DMS53 treated with DMSO at 0.1 percent for 48 hours (cell line): ENCODE measurements around the gene NINJ1.
"Not testable (repeated sequence)": the region's sequence is repeated elsewhere in the genome, so short reads cannot be mapped to it uniquely, and the experiment has no call there.

Experiments used
- DNase-seq: peaks from one replicate; lab custom pipeline; 2025; ENCODE audit not compliant: unreplicated experiment; lab: John Stamatoyannopoulos, UW

The NINJ1 gene

DNA sequence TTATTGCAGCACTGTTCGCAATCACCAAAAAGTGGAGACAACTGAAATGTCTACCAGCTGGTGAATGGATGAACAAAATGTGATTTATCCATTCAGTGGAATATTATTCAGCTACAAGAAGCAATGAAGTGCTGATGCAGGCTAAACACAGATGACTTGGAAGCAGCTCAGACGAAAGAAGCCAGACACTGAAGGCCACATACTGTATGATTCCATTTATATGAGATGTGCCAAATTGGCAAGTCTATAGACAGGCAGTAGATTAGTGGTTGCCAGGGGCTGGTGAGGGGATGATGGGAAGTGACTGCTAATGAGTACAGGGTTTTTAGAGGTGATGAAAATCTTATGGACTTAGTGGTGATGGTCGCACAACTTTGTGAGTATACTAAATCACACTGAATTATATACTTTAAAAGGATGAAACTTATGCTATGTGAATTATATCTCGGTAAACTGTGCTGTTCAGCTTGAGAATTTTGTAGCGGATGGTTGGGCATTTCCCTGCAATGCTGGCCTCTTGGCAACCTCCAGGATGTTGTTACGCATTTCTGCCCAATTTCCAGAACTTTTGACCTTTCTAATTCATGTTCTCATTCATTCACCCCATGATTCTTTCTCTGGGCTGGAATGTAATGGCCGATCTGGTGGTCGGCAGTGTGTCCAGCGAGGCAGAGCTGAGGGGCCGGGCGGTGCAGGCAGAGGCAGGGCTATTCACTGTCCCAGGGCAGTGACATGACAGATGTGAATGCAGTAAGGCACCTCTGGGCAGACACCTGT lies 27.9 kb upstream of the NINJ1 start:
- DNase-seq = no peak

DNA sequence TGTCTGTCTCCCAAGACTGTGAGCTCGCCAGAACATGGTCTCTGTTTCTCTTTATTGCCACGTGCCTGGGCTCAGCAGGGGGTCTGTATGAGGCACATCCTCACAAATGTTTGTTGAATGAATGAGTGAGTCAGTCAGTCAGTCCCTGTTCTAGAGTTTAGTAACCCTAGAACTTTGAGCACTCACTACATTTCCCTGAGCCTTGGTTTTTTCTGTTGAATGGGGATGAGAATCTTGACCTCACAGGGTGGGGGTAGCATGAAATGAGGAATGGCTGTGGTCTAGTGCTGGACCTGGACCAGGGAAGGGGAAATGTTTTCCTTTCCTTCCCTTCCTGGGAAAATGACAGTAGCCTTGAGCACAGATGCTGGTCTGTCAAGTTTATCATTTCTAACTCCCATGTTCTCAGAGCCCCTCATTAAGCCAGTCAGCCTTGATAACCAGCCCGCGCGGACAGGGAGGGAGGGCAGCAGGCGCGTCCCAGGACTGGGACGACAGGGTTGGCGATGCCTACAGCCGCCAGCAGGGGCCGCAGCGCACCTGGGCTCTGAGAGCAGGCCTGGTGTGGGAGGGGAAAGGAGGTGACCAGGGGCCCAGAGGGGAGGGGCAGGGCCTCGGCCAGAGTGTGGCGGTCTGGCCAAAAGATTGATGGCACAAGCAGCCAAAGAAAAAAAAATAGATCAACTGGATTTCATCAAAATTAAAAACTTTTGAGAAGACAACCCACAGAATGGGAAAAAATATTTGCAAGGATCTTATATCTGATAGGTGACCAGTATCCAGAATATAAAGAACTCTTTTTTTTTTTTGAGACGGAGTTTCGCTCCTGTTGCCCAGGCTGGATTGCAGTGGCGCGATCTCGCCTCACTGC lies 25.8 kb upstream of the NINJ1 start:
- peak; percentile 74 for DNase-seq

DNA sequence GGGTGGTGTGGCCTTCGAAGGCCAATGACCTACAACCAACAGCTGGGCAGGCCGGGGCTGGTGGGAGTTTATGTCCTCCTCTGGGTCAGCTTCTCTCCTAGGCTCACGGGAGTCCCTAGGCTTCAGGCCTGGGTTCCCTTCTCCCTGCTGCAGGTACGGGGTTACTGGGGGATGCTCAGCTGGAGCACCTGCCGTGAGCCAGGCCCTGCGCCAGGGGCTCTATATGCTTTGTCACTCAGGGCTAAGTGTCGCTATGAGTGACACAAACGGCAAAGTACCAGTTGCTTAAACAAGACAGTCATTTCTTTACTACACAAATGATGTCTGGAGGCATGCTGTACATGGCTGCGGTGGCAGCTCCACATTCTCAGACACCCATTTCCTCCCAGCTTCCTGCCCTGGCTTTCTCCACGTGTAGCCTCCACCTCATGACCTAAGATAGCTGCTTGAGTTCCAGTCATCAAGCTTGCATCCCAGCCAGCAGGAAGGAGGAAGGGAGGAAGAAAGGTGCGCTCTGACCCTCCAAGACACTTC lies 22.5 kb upstream of the NINJ1 start:
- DNase-seq = no peak

DNA sequence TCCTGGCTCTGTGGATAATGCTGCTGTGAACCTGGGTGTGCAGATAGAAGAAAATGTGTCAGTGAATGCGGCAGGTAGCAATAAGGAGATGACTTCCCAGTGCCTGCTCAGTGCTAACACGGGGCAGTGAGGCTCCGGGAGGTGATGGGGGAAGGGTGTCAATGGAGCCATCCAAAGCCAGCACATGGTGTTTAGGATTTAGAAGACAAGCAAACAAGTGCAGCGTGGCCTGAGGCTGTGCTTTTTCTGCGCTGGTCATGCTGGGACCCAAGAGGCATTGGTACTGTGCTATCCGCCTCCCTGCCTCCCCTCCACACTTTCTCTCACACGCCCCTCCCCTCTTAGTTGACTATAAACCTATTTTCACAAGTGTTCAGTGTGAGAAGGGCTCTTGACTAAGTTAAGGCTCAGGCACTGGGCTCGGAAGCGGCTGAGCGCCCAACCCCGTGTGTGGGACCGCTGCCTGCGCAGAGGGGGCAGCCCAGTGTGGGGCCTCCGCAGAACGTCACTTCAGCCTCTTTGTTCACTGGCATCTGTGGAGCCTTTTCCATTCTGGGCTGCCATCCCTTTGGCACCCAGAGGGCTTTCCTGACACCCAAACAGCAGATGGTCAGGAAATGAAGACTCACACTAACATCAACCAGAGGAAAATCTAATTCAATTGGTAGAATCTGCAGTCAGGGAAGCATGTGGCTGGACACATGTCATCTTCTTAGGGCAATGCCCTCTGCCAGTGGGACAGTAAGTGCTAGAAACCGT lies 21.8 kb upstream of the NINJ1 start:
- DNase-seq = no peak

GRCh38 chr9:93154293-93154903 lies 20.3 kb upstream of the NINJ1 start:
- peak; percentile 13 for DNase-seq

GRCh38 chr9:93151097-93151784 lies 17.2 kb upstream of the NINJ1 start:
- DNase-seq = no peak

- DNase-seq = no peak
Observed at GRCh38 chr9:93149361-93149760, 15.3 kb upstream of the NINJ1 start.

DNA sequence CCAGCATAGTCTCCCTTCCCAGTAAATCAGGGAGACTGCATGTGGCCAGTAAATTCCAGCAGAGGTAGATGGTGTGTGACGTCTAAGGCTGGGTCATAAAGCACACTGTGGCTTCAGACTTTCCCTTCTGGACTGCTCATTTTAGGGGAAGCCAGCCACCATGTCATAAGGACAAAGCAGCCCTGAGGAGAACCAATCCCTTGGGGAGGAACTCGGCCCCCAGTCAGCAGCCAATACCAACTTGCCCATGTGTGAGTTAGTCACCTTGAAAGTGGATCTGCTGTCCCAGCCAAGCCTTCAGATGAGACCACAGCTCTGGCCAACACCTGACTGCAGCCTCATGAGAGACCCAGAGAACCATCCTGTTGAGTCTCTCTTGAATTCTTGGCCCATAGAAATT lies 14.7 kb upstream of the NINJ1 start:
- DNase-seq = no peak

DNA sequence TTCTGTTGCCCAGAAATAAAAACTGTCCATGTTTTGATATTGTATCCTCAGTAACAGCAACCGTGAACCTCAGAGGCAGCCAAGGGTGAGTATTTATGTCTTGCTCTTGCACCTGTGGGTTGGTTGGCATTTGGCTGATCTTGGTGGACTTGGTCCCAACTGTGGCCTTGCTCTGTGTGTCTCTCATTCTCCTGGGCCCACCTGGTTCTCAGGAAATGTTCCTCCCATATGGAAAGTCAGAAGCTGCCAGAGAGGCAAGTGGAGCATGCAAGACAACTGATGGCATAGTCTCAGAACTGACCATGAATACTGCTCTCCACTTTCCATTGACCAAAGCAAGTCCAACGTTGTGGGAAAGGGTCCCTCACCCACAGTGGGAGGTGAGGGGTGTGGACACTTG lies 13.6 kb upstream of the NINJ1 start:
- no peak for DNase-seq

- DNase-seq = not testable (repeated sequence)
Observed at GRCh38 chr9:93146696-93147095, 12.6 kb upstream of the NINJ1 start.

DNA sequence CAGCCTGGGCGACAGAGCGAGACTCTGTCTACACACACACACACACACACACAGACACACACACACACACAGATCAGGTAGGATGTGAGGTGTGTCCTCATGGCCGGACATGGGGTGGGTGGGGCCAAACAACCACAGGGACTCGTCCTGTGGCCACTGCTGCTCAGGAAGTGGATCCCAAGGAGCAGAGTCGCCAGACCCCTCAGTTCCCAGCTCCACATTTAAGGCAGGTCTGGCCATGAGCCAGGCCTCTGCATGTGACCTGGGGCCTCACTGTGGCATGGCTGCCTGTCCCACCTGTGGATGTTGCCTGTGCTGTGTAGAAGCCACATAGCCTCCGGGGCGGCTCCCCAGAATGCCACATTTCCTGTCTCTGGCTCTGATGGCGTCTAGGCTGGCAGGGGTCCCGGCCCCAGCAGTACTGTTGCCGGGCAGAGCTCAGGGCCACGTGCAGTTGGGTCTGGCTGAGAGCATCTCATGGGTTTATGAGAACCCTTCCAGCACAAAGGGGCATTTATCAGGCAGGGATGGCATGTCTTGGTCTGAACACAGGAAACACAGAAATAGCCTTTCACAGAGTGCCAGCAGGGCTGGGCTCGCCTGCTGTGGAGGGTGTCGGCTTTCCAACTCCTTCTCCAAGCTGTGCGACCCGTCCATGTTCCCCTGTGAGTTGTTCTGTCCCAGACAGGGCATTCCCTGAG lies 9.9 kb upstream of the NINJ1 start:
- DNase-seq = no peak

DNA sequence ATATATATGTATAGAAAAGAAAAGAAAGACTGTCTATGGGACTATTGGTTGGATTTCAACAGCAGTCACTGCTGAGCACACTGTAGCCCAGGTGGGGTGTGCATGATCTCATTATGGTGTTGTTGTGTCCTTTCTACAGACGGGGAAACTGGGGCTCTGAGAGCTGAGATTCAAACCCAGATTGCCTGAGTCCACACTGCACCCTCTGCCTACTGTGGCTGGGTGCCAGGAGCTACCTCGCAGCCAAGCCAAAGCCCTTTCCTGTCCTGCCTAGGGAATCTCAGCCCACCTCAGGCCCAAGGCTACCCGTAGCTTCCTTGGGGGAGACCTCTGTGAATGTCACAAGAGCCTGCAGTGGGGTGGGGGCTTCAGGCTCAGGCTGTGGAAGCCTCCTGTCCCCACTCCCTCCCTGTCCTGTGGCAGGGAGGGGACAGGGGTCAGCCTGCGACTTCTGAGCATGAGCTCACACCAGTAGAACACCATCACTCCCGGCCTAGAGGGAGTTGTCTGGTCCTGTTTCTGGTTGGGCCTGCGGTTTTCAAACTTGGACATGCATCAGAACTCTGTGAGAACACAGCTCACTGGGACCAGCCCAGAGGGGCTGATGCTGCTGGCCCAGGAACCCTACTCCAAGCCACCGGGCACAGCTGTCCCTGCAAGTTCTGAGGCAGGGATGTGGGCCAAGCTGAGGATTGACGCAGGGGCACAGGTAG lies 7.9 kb upstream of the NINJ1 start:
- DNase-seq = no peak

GRCh38 chr9:93139365-93140182 lies 5.5 kb upstream of the NINJ1 start:
- no peak for DNase-seq

- no peak for DNase-seq
Observed at GRCh38 chr9:93138171-93138764, 4.2 kb upstream of the NINJ1 start.

DNA sequence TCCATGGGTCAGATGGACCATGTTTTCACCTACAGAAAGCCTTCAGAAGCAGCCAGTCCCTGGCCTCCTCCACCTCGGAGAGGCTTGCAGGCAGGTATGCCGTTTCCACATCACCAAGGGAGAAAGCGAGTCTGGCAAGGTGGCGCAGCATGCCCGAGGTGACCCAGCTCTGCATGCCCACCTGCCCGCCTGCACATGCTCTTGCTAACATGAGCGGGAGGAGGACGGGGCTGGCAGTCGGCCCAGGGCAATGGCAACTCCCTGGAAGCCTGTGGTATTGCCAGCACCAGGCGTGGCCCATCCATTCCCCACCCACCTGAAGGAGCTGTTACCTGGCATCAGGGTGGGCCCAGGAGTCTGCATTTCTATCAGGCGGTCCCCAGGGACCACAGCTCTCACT lies 3.3 kb upstream of the NINJ1 start:
- no peak for DNase-seq

GRCh38 chr9:93136011-93136440 lies 2.0 kb upstream of the NINJ1 start:
- DNase-seq = no peak

- DNase-seq = no peak
Observed at GRCh38 chr9:93134740-93135444, 841 bp upstream of the NINJ1 start.
